Measurements from ENCODE around the gene TMC1. TPM values are rescaled to one million over a fixed set of nuclear protein-coding genes. Genes with fewer than 3 reads are reported as not detected.

Gene TMC1
- total RNA-seq, 1 donor, result 1.3 TPM

GRCh38 chr9:72646061-72646460, 124.7 kb downstream of the TMC1 start:
- DNase-seq (ENCODE audit: low read depth), result no peak
- H3K4me3 ChIP-seq (ENCODE audit: low read depth, low read length), result no peak overlapping the region
- TF ChIP-seq CTCF (IDR thresholded peaks at IDR 0.05; ENCODE audit: insufficient read depth, low read depth, low read length), result no peak

GRCh38 chr9:72648324-72649126, 127.1 kb downstream of the TMC1 start:
- TF ChIP-seq CTCF (IDR thresholded peaks at IDR 0.05; ENCODE audit: insufficient read depth, low read depth, low read length), result no peak
- DNase-seq (ENCODE audit: low read depth), result no peak
- no peak overlapping the region for H3K4me3 ChIP-seq (ENCODE audit: low read depth, low read length)

- TF ChIP-seq CTCF (IDR thresholded peaks at IDR 0.05; ENCODE audit: insufficient read depth, low read depth, low read length), result no peak
- no peak for DNase-seq (ENCODE audit: low read depth)
- no peak overlapping the region for H3K4me3 ChIP-seq (ENCODE audit: low read depth, low read length)
These were observed 127.7 kb downstream of the TMC1 start for GRCh38 chr9:72649127-72649442.

- no peak for TF ChIP-seq CTCF (IDR thresholded peaks at IDR 0.05; ENCODE audit: insufficient read depth, low read depth, low read length)
- DNase-seq (ENCODE audit: low read depth), result no peak
- H3K4me3 ChIP-seq (ENCODE audit: low read depth, low read length), result no peak overlapping the region
These were observed 128.8 kb downstream of the TMC1 start for GRCh38 chr9:72650206-72650605.

GRCh38 chr9:72656021-72656420, 134.6 kb downstream of the TMC1 start:
- no peak for DNase-seq (ENCODE audit: low read depth)

GRCh38 chr9:72657023-72657422, 135.6 kb downstream of the TMC1 start:
- TF ChIP-seq CTCF (IDR thresholded peaks at IDR 0.05; ENCODE audit: insufficient read depth, low read depth, low read length), result no peak
- no peak overlapping the region for H3K4me3 ChIP-seq (ENCODE audit: low read depth, low read length)
- no peak for DNase-seq (ENCODE audit: low read depth)

More at GRCh38 chr9:72656021-72656420, 134.6 kb downstream of the TMC1 start:
- no peak for TF ChIP-seq CTCF (IDR thresholded peaks at IDR 0.05; ENCODE audit: insufficient read depth, low read depth, low read length)
- no peak overlapping the region for H3K4me3 ChIP-seq (ENCODE audit: low read depth, low read length)

GRCh38 chr9:72658703-72659102, 137.3 kb downstream of the TMC1 start:
- no peak overlapping the region for H3K4me3 ChIP-seq (ENCODE audit: low read depth, low read length)
- TF ChIP-seq CTCF (IDR thresholded peaks at IDR 0.05; ENCODE audit: insufficient read depth, low read depth, low read length), result no peak
- DNase-seq (ENCODE audit: low read depth), result no peak

Measured in fibroblast of villous mesenchyme (primary cell).